Measurements from ENCODE around the gene DTX4. TPM values are rescaled to one million over a fixed set of nuclear protein-coding genes. Genes with fewer than 3 reads are reported as not detected.

DTX4 gene
- total and polyA plus RNA-seq, 8 donors: 5.4 to 58.0 (median 18.3) TPM

DNA sequence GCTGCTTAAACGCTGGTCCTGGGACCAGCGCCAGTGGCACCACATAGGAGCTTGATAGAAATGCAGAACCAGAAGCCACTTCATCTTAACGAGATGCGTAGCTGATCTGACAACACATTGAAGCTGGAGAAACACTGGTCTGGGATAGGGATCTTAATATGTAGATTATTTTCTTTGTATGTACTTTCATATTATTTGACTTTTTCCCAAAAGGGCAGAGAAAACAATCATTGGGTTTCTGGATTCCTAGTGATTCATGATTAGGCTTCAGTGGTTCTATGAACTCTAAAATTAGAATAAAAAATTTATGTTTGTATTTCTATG, 28.5 kb downstream of the DTX4 start:
- H3K27ac ChIP-seq: peak overlapping the region in 1 of 5 donors; percentile 7
- no peaks in the 10 kb centered on the region for H3K27me3 ChIP-seq
- 26 to 77% (median 64%) methylated on average over 4 of the region's 4 CpGs for WGBS, 5 donors
- no peak for TF ChIP-seq EP300 (IDR thresholded peaks at IDR 0.05)
- no peak for TF ChIP-seq POLR2A (IDR thresholded peaks at IDR 0.05)
- TF ChIP-seq, protein P1, sequence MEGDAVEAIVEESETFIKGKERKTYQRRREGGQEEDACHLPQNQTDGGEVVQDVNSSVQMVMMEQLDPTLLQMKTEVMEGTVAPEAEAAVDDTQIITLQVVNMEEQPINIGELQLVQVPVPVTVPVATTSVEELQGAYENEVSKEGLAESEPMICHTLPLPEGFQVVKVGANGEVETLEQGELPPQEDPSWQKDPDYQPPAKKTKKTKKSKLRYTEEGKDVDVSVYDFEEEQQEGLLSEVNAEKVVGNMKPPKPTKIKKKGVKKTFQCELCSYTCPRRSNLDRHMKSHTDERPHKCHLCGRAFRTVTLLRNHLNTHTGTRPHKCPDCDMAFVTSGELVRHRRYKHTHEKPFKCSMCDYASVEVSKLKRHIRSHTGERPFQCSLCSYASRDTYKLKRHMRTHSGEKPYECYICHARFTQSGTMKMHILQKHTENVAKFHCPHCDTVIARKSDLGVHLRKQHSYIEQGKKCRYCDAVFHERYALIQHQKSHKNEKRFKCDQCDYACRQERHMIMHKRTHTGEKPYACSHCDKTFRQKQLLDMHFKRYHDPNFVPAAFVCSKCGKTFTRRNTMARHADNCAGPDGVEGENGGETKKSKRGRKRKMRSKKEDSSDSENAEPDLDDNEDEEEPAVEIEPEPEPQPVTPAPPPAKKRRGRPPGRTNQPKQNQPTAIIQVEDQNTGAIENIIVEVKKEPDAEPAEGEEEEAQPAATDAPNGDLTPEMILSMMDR (IDR thresholded peaks at IDR 0.05): no peak
- TF ChIP-seq POLR2AphosphoS5 (IDR thresholded peaks at IDR 0.05): no peak
- no peak for DNase-seq
- no peaks in the 10 kb centered on the region for H3K9me3 ChIP-seq
- intact Hi-C loops (cut with DNase I; ENCODE audit: low total_unique reads): no loop called here
- H3K36me3 ChIP-seq: peaks cover 14 to 75% (median 57%) of the 10 kb centered on the region in 4 donors
- peaks cover 11 to 41% (median 25%) of the 10 kb centered on the region in 4 donors for H3K4me1 ChIP-seq
- no peak overlapping the region for H3K4me3 ChIP-seq

DNA sequence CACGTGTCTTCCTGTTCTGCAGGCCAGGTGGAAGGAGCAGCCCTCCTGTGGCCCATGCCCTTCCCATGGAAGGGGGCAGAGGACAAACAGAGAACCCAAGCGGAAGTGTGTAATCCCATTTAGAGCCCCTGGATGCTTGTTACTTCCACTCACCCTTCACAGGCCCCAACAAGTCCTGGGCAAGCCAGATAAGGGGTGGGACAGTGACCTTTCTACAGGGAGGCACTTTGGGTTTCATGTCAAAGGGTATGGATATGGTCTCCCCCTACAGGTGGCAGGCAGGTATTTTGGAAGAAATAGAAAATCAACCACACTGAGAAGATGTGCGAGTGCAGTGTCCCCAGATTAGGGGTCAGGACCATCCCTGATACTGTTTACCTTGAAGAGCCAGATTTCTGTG, 29.4 kb downstream of the DTX4 start:
- no peak overlapping the region for H3K4me3 ChIP-seq
- H3K9me3 ChIP-seq: no peaks in the 10 kb centered on the region
- 67 to 88% (median 73%) methylated on average over 3 of the region's 3 CpGs for WGBS, 5 donors
- H3K4me1 ChIP-seq: peaks cover 11 to 34% (median 22%) of the 10 kb centered on the region in 4 donors
- no peak overlapping the region for H3K27ac ChIP-seq
- H3K36me3 ChIP-seq: peaks cover 18 to 75% (median 54%) of the 10 kb centered on the region in 4 donors
- DNase-seq: peak in 1 of 2 donors; percentile 38
- TF ChIP-seq, protein P1 (IDR thresholded peaks at IDR 0.05): peak in 2 of 7 experiments; percentile 14 to 29
- TF ChIP-seq POLR2A (IDR thresholded peaks at IDR 0.05): no peak
- no peak for TF ChIP-seq EP300 (IDR thresholded peaks at IDR 0.05)
- TF ChIP-seq POLR2AphosphoS5 (IDR thresholded peaks at IDR 0.05): no peak
- H3K27me3 ChIP-seq: no peaks in the 10 kb centered on the region
- intact Hi-C loops (cut with DNase I; ENCODE audit: low total_unique reads): no loop called here

DNA sequence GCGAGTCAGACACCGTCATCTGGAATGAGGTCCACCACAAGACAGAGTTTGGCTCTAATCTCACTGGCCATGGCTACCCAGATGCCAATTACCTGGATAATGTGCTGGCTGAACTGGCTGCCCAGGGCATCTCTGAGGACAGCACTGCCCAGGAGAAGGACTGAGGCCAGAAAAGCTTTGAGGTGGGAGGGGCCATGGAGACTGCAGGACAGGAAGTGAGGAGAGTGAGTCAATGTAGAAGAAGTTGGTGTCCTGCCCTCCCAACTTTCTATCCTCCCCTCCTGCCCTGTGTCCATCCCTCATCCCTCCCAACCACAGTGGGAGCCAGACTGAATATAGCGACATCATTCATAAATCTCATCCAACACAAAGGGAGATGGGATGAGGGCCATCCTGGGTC, 32.8 kb downstream of the DTX4 start:
- peaks cover 14 to 65% (median 43%) of the 10 kb centered on the region in 4 donors for H3K36me3 ChIP-seq
- WGBS, 5 donors: 88 to 98% (median 93%) methylated on average over 3 of the region's 3 CpGs
- intact Hi-C loops (cut with DNase I; ENCODE audit: low total_unique reads): loop anchor here (5.0 kb wide), 1 partner anchor 32 kb away; the partner anchor contains the start of gene DTX4

DNA sequence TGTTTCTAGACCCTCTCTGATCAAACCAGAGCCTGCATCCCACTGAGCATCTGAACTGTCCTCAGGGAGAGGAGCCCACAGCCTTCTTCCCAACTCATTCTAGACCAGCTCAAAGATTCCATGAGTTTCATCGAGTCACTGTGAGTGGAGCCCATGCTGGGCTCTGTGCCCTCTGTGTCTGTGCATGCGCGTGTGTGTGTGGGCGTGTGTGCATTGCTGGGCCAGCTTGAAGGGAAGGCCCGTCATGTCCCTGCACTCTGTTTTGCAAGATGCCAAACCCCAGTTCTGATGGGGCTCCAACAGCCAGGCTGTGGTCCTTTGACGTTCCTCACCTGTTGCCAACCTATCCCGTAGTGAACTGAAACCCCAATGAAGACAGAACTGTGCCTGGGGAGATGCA, 33.7 kb downstream of the DTX4 start:
- Histone ChIP-seq H3K27me3 (no peaks in the 10 kb centered on the region), H3K4me3 (no peak overlapping the region), H3K9me3 (no peaks in the 10 kb centered on the region), H3K36me3 (peaks cover 14 to 57% (median 36%) of the 10 kb centered on the region in 4 donors), H3K27ac (no peak overlapping the region), H3K4me1 (peaks cover 11 to 40% (median 18%) of the 10 kb centered on the region in 4 donors)
- TF ChIP-seq POLR2AphosphoS5 (IDR thresholded peaks at IDR 0.05) (no peak), POLR2A (IDR thresholded peaks at IDR 0.05) (no peak), EP300 (IDR thresholded peaks at IDR 0.05) (no peak)
- WGBS, 5 donors: 72 to 88% (median 82%) methylated on average over 7 of the region's 7 CpGs
- no peak for DNase-seq
- intact Hi-C loops (cut with DNase I; ENCODE audit: low total_unique reads): loop anchor here (5.0 kb wide), 1 partner anchor 33 kb away; the partner anchor contains the start of gene DTX4

More for the DNA sequence above, 32.8 kb downstream of the DTX4 start:
- DNase-seq: no peak
- Histone ChIP-seq H3K4me3 (no peak overlapping the region), H3K9me3 (no peaks in the 10 kb centered on the region), H3K27me3 (no peaks in the 10 kb centered on the region), H3K4me1 (peaks cover 11 to 40% (median 21%) of the 10 kb centered on the region in 4 donors), H3K27ac (no peak overlapping the region)
- no peak for TF ChIP-seq EP300 (IDR thresholded peaks at IDR 0.05)
- TF ChIP-seq POLR2A (IDR thresholded peaks at IDR 0.05): no peak
- TF ChIP-seq, protein P1 (IDR thresholded peaks at IDR 0.05): no peak
- TF ChIP-seq POLR2AphosphoS5 (IDR thresholded peaks at IDR 0.05): no peak

DNA sequence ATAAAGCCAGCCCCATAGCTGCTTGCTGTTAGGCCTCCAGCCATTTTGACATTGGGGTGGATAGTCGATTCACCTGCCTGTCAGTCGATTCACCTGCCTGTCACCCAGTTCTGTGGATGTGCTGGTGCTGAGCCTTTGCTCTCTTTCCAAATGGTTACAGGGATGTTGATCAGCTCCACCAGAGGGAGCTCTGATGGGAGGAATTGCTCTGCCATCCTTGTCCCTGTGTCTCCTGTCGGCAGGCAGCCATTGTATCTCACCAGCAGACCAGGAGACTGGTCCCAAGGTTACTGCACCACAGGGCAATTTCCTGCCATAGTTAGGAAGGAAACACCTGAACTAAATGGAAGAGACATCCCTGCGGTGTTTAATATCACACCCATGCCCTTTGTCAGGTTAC, 34.7 kb downstream of the DTX4 start:
- H3K9me3 ChIP-seq: no peaks in the 10 kb centered on the region
- peak overlapping the region in 2 of 5 donors; percentile 40 to 53 for H3K27ac ChIP-seq
- WGBS, 5 donors: 62 to 75% (median 65%) methylated on average over 4 of the region's 4 CpGs
- H3K4me3 ChIP-seq: no peak overlapping the region
- DNase-seq: peak; percentile 55 to 67
- H3K27me3 ChIP-seq: no peaks in the 10 kb centered on the region
- H3K4me1 ChIP-seq: peaks cover 11 to 31% (median 14%) of the 10 kb centered on the region in 4 donors
- no peak for TF ChIP-seq POLR2AphosphoS5 (IDR thresholded peaks at IDR 0.05)
- no peak for TF ChIP-seq POLR2A (IDR thresholded peaks at IDR 0.05)
- TF ChIP-seq EP300 (IDR thresholded peaks at IDR 0.05): no peak
- TF ChIP-seq, protein P1 (IDR thresholded peaks at IDR 0.05): peak in 5 of 7 experiments; percentile 36 to 54 (median 42)
- intact Hi-C loops (cut with DNase I; ENCODE audit: low total_unique reads): loop anchor here (5.0 kb wide), 1 partner anchor 34 kb away; the partner anchor contains the start of gene DTX4
- H3K36me3 ChIP-seq: peaks cover 14 to 50% (median 30%) of the 10 kb centered on the region in 4 donors
